ENCODE data around the gene DAG1.

DAG1 gene

DNA sequence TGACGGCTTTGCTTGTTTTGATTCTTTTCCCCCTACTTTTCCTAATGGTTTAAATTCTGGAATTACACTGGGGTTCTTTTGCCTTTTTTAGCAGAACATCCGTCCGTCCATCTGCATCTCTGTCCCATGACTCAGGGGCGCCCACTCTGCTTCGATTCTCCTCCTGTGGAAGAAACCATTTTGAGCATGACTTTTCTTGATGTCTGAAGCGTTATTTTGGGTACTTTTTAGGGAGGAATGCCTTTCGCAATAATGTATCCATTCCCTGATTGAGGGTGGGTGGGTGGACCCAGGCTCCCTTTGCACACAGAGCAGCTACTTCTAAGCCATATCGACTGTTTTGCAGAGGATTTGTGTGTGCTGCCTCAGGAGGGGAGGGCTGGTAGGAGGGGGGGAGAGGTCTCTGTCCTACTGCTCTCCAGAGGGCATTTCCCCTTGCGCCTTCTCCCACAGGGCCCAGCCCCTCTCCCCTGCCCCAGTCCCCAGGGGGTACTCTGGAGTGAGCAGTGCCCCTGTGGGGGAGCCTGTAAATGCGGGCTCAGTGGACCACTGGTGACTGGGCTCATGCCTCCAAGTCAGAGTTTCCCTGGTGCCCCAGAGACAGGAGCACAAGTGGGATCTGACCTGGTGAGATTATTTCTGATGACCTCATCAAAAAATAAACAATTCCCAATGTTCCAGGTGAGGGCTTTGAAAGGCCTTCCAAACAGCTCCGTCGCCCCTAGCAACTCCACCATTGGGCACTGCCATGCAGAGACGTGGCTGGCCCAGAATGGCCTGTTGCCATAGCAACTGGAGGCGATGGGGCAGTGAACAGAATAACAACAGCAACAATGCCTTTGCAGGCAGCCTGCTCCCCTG, 64.7 kb downstream of the DAG1 start:
- Histone ChIP-seq H3K4me3 (ENCODE audit: low read length) (no peak overlapping the region), H4K20me1 (ENCODE audit: control insufficient read depth, insufficient read depth, low read depth, low read length) (no peaks in the 10 kb centered on the region), H3K4me2 (ENCODE audit: low read length) (no peak overlapping the region), H3K9me3 (ENCODE audit: control insufficient read depth, insufficient read depth, low read length) (no peaks in the 10 kb centered on the region), H3K36me3 (ENCODE audit: control insufficient read depth, low read length) (peaks cover 26% of the 10 kb centered on the region), H3F3A (ENCODE audit: control insufficient read depth, insufficient read depth) (no peaks in the 10 kb centered on the region), H3K27me3 (ENCODE audit: control insufficient read depth, low read length) (no peaks in the 10 kb centered on the region), H3K79me2 (ENCODE audit: control insufficient read depth, low read length) (no peaks in the 10 kb centered on the region), H3K4me1 (ENCODE audit: control insufficient read depth, low read length) (peaks cover 13% of the 10 kb centered on the region), H3K9me2 (replicated peaks; ENCODE audit: control insufficient read depth, low read length) (no peaks in the 10 kb centered on the region), H3K27ac (ENCODE audit: low read depth, low read length) (no peak overlapping the region)
- TF ChIP-seq EZH2phosphoT487 (IDR thresholded peaks at IDR 0.05; ENCODE audit: borderline replicate concordance, low read length), result no peak
- TF ChIP-seq, protein P1, sequence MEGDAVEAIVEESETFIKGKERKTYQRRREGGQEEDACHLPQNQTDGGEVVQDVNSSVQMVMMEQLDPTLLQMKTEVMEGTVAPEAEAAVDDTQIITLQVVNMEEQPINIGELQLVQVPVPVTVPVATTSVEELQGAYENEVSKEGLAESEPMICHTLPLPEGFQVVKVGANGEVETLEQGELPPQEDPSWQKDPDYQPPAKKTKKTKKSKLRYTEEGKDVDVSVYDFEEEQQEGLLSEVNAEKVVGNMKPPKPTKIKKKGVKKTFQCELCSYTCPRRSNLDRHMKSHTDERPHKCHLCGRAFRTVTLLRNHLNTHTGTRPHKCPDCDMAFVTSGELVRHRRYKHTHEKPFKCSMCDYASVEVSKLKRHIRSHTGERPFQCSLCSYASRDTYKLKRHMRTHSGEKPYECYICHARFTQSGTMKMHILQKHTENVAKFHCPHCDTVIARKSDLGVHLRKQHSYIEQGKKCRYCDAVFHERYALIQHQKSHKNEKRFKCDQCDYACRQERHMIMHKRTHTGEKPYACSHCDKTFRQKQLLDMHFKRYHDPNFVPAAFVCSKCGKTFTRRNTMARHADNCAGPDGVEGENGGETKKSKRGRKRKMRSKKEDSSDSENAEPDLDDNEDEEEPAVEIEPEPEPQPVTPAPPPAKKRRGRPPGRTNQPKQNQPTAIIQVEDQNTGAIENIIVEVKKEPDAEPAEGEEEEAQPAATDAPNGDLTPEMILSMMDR (IDR thresholded peaks at IDR 0.05; ENCODE audit: low read depth, low read length, poor library complexity, severe bottlenecking), result no peak

DNA sequence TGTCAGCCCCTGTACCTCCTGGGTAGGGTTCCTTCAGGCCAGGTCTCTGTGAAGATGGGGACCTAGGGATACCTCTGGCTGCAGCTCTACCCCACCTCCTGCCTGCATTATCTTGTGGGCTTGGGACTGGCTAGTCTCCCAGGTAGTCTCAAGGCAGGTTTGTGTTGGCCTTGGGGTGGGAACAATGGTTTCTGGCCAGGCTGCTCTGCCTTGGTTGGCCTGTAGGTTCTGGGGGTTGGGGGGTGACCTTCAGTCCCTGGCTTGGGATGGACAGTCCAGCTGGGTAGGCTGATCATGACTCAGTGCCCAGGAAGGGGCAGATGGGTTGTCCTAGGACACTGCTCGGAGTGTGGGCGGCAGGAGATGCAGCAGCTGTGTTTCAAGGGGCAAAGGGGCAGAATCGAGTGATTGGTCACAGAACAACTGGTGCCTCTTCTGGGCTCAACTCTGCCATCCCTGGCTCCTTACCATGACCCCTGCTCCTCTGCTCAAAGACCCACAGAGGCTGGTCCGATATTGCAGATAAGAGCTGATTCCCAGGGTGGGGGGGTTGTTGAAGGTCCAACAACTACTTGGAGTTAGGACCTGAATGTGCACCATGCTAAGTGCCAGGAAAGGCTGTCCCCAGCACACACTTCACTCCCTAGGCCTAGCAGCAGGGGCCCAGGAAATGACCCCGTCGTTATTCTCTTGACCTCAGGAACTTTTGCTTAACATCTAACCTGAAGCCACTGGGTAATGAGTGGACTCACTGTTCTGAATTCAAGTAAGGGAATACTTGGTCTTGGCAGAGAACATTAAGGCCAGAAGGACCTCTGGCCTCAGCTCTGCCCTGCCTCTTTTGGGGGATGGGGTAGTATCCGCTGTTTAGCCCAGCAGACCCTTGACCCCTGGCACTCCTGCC, 66.2 kb downstream of the DAG1 start:
- H3K4me1 ChIP-seq (ENCODE audit: control insufficient read depth, low read length), result peaks cover 21% of the 10 kb centered on the region
- no peak overlapping the region for H3K4me2 ChIP-seq (ENCODE audit: low read length)
- TF ChIP-seq EZH2phosphoT487 (IDR thresholded peaks at IDR 0.05; ENCODE audit: borderline replicate concordance, low read length), result no peak
- TF ChIP-seq, protein P1 (IDR thresholded peaks at IDR 0.05; ENCODE audit: low read depth, low read length, poor library complexity, severe bottlenecking), result no peak
- H3K9me2 ChIP-seq (replicated peaks; ENCODE audit: control insufficient read depth, low read length), result no peaks in the 10 kb centered on the region
- H3F3A ChIP-seq (ENCODE audit: control insufficient read depth, insufficient read depth), result no peaks in the 10 kb centered on the region
- no peak overlapping the region for H3K4me3 ChIP-seq (ENCODE audit: low read length)
- H3K9me3 ChIP-seq (ENCODE audit: control insufficient read depth, insufficient read depth, low read length), result no peaks in the 10 kb centered on the region
- no peaks in the 10 kb centered on the region for H4K20me1 ChIP-seq (ENCODE audit: control insufficient read depth, insufficient read depth, low read depth, low read length)
- H3K27me3 ChIP-seq (ENCODE audit: control insufficient read depth, low read length), result no peaks in the 10 kb centered on the region
- peaks cover 15% of the 10 kb centered on the region for H3K36me3 ChIP-seq (ENCODE audit: control insufficient read depth, low read length)
- H3K79me2 ChIP-seq (ENCODE audit: control insufficient read depth, low read length), result no peaks in the 10 kb centered on the region
- H3K27ac ChIP-seq (ENCODE audit: low read depth, low read length), result no peak overlapping the region

- Histone ChIP-seq H3K4me2 (ENCODE audit: low read length) (no peak overlapping the region), H3K27ac (ENCODE audit: low read depth, low read length) (no peak overlapping the region), H3K9me2 (replicated peaks; ENCODE audit: control insufficient read depth, low read length) (no peaks in the 10 kb centered on the region)
These were observed 66.9 kb downstream of the DAG1 start for GRCh38 chr3:49536875-49537533.

More at GRCh38 chr3:49536875-49537533, 66.9 kb downstream of the DAG1 start:
- TF ChIP-seq, protein P1 (IDR thresholded peaks at IDR 0.05; ENCODE audit: low read depth, low read length, poor library complexity, severe bottlenecking), result no peak
- TF ChIP-seq EZH2phosphoT487 (IDR thresholded peaks at IDR 0.05; ENCODE audit: borderline replicate concordance, low read length), result no peak
- Histone ChIP-seq H3K36me3 (ENCODE audit: control insufficient read depth, low read length) (peaks cover 7% of the 10 kb centered on the region), H3K79me2 (ENCODE audit: control insufficient read depth, low read length) (no peaks in the 10 kb centered on the region), H3K4me3 (ENCODE audit: low read length) (no peak overlapping the region), H3K27me3 (ENCODE audit: control insufficient read depth, low read length) (no peaks in the 10 kb centered on the region), H3K9me3 (ENCODE audit: control insufficient read depth, insufficient read depth, low read length) (no peaks in the 10 kb centered on the region), H4K20me1 (ENCODE audit: control insufficient read depth, insufficient read depth, low read depth, low read length) (no peaks in the 10 kb centered on the region), H3K4me1 (ENCODE audit: control insufficient read depth, low read length) (peaks cover 21% of the 10 kb centered on the region), H3F3A (ENCODE audit: control insufficient read depth, insufficient read depth) (no peaks in the 10 kb centered on the region)
